Upper lobe of right lung (tissue), 1 donor: Measurements from ENCODE around the gene TUBB1. TPM values are rescaled to one million over a fixed set of nuclear protein-coding genes. Genes with fewer than 3 reads are reported as not detected.
A peak's percentile ranks its signal among the peaks of the same experiment; 100 is the strongest.

Experiments
- ATAC-seq: fragments of 200-7000 bp; cut with Tn5 transposase; one replicate; pipeline ENCODE4 v1.9.1; 2020; ENCODE audit warnings: mild to moderate bottlenecking, moderate library complexity
- DNase-seq: peaks from one replicate; pipeline ENCODE4 v3.0.0-alpha.2; 2020
- H3K27ac ChIP-seq: fragments of 200-600 bp; one replicate; pipeline ENCODE4 v1.8.0; 2022
- H3K27me3 ChIP-seq: fragments of 200-600 bp; one replicate; pipeline ENCODE4 v1.8.0; 2022; ENCODE audit warnings: mild to moderate bottlenecking
- H3K36me3 ChIP-seq: fragments of 200-600 bp; one replicate; pipeline ENCODE4 v1.8.0; 2022
- H3K4me1 ChIP-seq: fragments of 200-600 bp; one replicate; pipeline ENCODE4 v1.8.0; 2022
- H3K4me3 ChIP-seq: fragments of 200-600 bp; one replicate; pipeline ENCODE4 v1.8.0; 2022; ENCODE audit warnings: mild to moderate bottlenecking
- H3K9me3 ChIP-seq: fragments of 200-600 bp; one replicate; pipeline ENCODE4 v1.8.0; 2022
- intact Hi-C: fragments of 100-400 bp; cut with DNase I; formaldehyde crosslinking; loops from one replicate; pipeline ENCODE4 v1.11.0; 2022
- total RNA-seq: library from RNA; stranded (reverse); fragmentation: NEBNext Ultra II Directional; extraction: Animal tissue kit (Norgen Biotek cat#: 25700); gene quantifications from one replicate; pipeline ENCODE4 v1.2.1, GENCODE V29; 2021
- TF ChIP-seq, protein P1 (sequence below): fragments of 200-600 bp; IDR thresholded peaks from one replicate; pipeline ENCODE4 v1.8.0; 2022; ENCODE audit warnings: antibody characterized with exemption
- donor health status: DM: no; HTN: yes; CAD: no; lungs with severe emphysema.

TUBB1 gene
- total RNA-seq, 1 donor from 2014 or later: 3.0 TPM

DNA sequence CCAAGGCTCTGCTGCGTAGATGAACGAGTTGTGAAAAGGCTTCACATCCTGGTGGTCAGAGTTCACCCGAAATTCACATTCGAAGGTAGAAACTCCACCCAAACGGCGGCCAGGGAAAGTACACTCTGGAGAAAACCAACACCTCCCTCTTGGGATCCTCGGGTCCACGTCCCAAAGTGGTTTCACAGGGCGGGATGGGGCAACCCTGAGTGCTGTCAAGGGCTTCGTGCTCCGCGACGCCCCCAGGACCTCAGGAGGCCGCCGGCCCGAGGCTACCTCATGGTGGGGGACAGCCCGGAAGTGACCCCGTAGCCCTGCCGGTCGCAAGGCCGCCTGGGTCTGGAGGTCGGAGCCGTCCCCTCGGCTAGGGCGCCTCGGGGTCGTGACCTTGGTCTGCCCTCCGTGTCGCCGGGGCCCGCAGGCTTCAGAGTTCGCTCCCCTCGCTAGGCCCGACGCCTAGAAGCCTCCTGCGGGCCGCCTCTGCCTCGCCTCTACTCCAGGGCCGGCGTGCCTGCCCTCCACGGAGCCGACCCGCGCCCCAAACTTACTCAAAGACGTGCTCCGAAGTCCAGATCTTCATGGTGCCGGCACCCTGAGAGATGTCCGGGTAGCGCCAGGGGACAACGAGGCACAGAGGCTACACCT lies 23.0 kb downstream of the TUBB1 start, which contains the start of gene PRELID3B:
Gene PRELID3B (minus strand): TSS at position 636 of the 645 bp plus-strand sequence. CDS start 56 bp downstream, at position 580.
- TF ChIP-seq, protein P1, sequence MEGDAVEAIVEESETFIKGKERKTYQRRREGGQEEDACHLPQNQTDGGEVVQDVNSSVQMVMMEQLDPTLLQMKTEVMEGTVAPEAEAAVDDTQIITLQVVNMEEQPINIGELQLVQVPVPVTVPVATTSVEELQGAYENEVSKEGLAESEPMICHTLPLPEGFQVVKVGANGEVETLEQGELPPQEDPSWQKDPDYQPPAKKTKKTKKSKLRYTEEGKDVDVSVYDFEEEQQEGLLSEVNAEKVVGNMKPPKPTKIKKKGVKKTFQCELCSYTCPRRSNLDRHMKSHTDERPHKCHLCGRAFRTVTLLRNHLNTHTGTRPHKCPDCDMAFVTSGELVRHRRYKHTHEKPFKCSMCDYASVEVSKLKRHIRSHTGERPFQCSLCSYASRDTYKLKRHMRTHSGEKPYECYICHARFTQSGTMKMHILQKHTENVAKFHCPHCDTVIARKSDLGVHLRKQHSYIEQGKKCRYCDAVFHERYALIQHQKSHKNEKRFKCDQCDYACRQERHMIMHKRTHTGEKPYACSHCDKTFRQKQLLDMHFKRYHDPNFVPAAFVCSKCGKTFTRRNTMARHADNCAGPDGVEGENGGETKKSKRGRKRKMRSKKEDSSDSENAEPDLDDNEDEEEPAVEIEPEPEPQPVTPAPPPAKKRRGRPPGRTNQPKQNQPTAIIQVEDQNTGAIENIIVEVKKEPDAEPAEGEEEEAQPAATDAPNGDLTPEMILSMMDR: no peak
- intact Hi-C loops: no loop called here

GRCh38 chr20:59042796-59043631 lies 23.8 kb downstream of the TUBB1 start:
- H3K27me3 ChIP-seq: no peaks in the 10 kb centered on the region
- no peaks in the 10 kb centered on the region for H3K9me3 ChIP-seq
- TF ChIP-seq, protein P1: no peak
- peaks cover 4% of the 10 kb centered on the region for H3K36me3 ChIP-seq
- H3K4me1 ChIP-seq: peaks cover 35% of the 10 kb centered on the region
- ATAC-seq (peak; percentile 98), DNase-seq (peak; percentile 98)
- H3K4me3 ChIP-seq: peak overlapping the region; percentile 92
- intact Hi-C loops: no loop called here
- peak overlapping the region; percentile 81 for H3K27ac ChIP-seq

More for the DNA sequence above, 23.0 kb downstream of the TUBB1 start, which contains the start of gene PRELID3B:
- H3K36me3 ChIP-seq: peaks cover 12% of the 10 kb centered on the region
- peak within 1 kb of the TSS; percentile 92 for H3K4me3 ChIP-seq
- ATAC-seq: peak; percentile 52
- H3K4me1 ChIP-seq: peaks cover 35% of the 10 kb centered on the region
- no peaks in the 10 kb centered on the region for H3K27me3 ChIP-seq
- H3K27ac ChIP-seq: peak within 1 kb of the TSS; percentile 81
- H3K9me3 ChIP-seq: no peaks in the 10 kb centered on the region
- DNase-seq: no peak

GRCh38 chr20:59043698-59044097 lies 24.5 kb downstream of the TUBB1 start:
- Histone ChIP-seq H3K27ac (peak overlapping the region; percentile 81), H3K27me3 (no peaks in the 10 kb centered on the region)
- intact Hi-C loops: no loop called here

GRCh38 chr20:59044295-59044694 lies 25.1 kb downstream of the TUBB1 start:
- Histone ChIP-seq H3K36me3 (no peaks in the 10 kb centered on the region), H3K4me3 (no peak overlapping the region), H3K27me3 (no peaks in the 10 kb centered on the region), H3K4me1 (peaks cover 32% of the 10 kb centered on the region), H3K9me3 (no peaks in the 10 kb centered on the region), H3K27ac (peak overlapping the region; percentile 81)
- intact Hi-C loops: no loop called here
- ATAC-seq (no peak), DNase-seq (no peak)
- TF ChIP-seq, protein P1: no peak

More at GRCh38 chr20:59043698-59044097, 24.5 kb downstream of the TUBB1 start:
- H3K9me3 ChIP-seq: no peaks in the 10 kb centered on the region
- no peak for DNase-seq
- TF ChIP-seq, protein P1: no peak
- peaks cover 35% of the 10 kb centered on the region for H3K4me1 ChIP-seq
- ATAC-seq: no peak
- no peak overlapping the region for H3K4me3 ChIP-seq
- no peaks in the 10 kb centered on the region for H3K36me3 ChIP-seq

DNA sequence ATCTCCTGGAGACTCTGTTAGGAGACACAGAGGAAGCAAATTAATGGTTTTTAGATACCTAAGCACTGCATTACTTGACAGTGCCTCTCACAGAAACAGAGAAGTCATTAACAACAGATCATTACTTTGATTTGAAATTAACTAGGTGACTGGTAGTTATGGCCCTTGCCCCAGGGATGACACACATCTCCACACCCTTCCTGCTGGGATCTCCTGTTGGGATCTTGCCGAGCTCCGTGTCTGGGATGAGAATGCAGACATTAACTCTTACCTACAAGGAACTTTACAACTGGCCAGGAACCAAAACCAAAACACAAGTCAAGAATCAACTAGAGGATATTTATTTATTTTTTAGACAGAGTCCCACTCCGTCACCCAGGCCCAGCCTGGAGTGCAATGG lies 25.6 kb downstream of the TUBB1 start:
- Histone ChIP-seq H3K36me3 (no peaks in the 10 kb centered on the region), H3K27me3 (no peaks in the 10 kb centered on the region), H3K27ac (no peak overlapping the region), H3K9me3 (no peaks in the 10 kb centered on the region), H3K4me1 (peaks cover 27% of the 10 kb centered on the region), H3K4me3 (no peak overlapping the region)
- intact Hi-C loops: no loop called here
- TF ChIP-seq, protein P1: no peak
- ATAC-seq: no peak
- no peak for DNase-seq
